HG03460 (cell line): ENCODE data around the gene TMEM185B.
"Not testable (repeated sequence)": the region's sequence is repeated elsewhere in the genome, so short reads cannot be mapped to it uniquely, and the experiment has no call there.

Experiments used
- ATAC-seq: cut with Tn5 transposase; IDR thresholded peaks from one replicate; pipeline ENCODE4 v1.9.1; 2021; ENCODE audit not compliant: unreplicated experiment

TMEM185B gene

GRCh38 chr2:120209427-120210269 lies 13.6 kb downstream of the TMEM185B start:
- no peak for ATAC-seq

DNA sequence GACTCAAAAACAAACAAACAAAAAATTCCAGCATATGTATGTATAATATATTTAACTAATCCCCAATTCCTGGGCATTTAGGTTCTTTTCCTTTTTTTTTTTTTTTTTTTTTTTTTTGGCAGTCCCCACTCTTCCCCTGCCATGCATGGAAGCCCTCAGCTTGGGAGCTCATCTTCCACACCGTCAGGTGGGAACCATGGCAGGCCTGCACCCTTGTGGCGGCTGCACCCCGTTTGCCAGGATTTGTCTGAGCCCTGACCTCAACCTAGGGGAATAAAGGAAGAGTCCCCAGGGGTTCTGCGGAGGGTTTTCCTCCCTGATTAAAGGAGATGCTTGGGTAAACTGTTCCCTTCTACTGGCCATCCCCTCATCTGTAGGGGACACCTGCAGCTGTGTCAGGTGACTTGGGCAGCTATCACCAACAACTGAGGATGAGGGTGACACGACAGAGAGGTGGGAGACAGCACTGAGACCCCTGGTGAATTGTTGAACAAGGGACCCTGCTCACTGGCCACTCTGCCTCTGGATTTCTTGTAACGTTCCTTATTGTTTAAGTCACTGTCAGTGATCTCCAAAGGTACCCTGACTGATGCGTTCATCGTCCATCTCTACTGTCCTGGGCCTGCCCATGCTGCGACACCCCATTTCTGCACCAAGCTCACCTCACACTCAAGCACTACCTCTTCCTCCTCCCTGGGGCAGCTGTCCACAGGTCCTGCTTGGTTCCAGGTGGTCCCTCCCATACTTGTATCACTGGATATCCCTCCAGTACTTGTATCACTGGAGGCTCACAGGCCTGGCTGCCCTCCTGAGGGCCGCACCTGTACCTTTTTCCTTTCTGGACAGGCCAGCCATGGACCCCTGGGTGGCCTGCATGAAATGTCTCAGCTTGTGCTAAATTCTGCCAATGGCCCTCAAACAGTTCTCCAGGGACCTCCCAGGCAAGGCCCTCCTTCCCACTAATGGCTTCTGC lies 14.5 kb downstream of the TMEM185B start:
- no peak for ATAC-seq

DNA sequence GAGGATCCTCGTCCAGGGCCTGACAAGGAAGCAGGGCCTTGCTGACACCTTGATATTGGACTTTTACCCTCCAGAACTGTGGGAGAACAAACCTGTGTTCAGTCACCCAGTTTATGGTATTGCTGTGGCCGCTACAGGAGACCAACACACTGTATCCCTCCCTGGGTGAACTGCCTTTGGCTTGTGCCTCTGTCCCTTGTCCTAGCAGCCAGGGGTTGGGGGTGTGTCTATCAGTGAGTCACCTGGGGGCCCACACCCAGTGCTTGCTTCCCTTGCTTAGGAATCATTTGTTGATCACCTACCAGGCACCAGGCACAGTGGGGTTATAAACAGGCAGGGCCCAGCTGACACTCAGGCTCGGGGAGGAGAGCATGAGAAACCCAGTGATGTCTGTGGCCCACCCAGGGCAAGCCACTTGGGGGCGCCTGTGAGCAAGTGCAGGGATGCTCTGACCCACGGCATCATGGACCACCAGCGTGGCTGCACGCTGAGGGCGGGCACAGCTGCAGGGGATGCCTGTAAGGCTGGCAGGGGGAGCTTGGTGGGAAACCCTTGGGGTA lies 17.1 kb downstream of the TMEM185B start:
- no peak for ATAC-seq

DNA sequence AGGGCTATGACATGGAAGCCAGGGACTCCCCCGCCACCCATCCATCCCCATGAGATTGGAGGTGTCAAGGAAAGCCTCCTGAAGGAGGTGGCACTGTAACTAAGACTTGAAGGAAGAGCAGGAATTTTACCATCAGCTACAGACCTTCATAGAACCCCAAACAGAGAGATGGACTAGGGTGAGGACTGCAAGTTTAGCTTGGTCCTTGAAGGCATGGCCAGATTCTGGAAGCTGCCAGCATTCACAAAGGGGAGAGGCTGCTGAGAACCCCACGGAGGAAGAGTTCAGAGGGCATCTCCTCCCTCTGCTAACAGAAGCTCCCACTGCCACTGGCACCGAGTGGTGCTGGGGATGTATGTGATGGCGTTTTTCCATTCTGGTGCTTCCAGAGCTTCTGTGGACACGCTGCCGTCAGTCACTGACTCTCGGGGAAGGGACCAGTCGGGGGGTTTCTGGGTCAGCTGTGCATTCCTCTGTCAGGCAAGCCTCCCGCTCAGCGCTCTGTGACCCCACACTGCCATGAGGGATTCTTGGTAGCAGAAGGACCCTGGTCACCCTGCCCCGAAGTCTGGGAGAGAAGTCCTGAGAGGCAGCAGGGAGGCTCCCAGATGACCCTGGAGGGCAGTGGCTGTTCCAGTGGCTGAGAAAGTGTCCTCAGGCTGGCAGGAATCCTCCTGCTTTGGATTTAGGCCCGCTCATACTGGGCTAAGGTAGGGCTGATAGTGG lies 18.1 kb downstream of the TMEM185B start:
- no peak for ATAC-seq

- ATAC-seq: no peak
Observed at GRCh38 chr2:120204417-120204816, 18.8 kb downstream of the TMEM185B start.

GRCh38 chr2:120204022-120204405 lies 19.2 kb downstream of the TMEM185B start:
- ATAC-seq: no peak

DNA sequence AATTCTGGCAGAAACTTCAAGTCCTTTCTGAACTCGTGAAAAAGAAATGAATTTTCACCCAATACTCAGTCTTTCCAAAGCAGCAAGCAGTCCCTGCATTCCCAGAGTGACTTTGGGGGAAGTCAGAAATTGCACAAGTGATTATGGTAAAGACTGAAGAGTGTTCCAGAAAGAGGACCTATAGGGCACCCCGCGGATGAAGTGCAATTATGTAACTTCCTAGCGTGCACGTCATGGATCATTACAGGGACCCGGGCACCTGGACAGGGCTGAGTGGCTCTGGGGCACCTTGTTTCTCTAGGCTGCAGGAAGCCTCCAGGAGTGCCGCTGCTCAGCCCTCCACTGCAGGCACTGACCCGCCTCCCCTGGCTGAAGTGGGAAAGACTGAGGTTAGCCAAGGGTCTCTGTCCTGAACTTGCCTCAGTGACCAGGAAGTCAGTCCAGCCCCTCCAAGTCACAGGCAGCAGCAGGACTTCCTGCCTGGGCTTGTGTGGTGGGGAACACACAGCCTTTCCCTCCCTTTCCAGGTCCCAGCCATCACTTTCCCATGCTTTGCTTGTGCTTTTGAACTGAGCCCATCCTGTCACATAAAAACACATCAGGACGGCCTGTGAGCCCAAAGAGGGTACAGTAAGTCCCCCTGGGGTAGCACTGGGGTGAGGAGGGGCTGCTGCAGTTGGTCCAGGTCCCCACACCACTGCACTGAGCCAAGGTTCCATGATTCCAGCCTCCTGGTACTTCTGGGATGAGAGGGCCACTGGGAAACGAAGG lies 19.8 kb downstream of the TMEM185B start:
- no peak for ATAC-seq

DNA sequence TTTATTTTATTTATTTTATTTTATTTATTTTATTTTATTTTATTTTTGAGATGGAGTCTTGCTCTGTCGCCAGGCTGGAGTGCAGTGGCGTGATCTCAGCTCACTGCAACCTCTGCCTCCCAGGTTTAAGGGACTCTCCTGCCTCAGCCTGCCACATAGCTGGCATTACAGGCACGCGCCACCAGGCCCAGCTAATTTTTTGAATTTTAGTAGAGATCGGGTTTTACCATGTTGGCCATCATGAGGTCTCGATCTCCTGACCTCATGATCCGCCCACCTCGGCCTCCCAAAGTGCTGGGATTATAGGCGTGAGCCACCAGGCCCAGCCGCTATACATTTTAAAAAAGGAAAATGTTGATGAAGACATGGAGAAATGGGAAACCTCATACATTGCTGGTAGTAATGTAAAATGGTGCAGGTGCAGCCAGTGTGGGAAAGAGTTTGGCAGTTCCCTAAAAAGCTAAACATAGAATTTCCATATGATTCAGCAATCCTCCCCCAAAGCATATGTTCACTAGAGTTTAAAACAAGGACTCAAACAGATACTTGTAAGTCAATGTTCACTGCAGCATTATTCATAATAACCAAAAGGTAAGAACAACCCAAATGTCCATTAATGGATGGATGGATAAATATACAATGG lies 23.3 kb downstream of the TMEM185B start:
- not testable (repeated sequence) for ATAC-seq

DNA sequence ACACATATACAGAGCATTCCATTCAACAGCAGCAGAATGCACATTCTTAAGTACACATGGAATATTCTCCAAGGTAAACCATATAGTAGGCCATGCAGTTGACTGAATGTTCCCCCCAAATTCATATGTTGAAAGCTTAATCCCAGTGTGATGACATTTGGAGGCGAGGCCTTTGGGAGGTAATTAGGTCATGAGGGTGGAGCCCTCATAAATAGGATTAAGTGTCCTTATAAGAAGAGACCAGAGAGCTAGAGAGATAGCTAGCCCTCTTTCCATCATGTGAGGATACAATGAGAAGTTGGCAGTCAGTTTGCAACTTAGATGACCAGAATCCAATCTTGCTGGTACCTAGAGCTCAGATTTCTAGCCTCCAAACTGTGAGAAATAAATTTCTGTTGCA lies 27.6 kb downstream of the TMEM185B start:
- ATAC-seq: no peak

- no peak for ATAC-seq
Observed at GRCh38 chr2:120192280-120192679, 30.9 kb downstream of the TMEM185B start.

DNA sequence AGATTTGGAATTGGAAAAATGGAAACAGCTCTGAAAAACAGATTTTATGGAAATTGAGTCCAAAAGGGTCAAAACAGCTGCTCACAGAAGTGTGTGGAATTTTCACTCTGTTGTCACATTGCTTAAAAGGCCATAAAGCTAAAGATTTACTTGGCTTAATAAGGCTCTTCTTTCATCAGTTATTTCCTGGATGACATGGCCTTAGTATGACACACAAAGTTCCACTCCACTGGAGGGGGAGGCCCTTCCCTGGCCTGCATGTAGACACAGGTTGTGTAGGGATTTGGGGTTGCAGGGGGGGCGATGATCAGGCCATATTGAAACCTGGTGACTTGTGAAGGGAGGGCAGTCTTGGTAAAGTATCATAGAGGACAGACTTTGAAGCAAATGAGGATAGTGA lies 34.0 kb downstream of the TMEM185B start:
- no peak for ATAC-seq

GRCh38 chr2:120182019-120182560 lies 41.1 kb downstream of the TMEM185B start:
- ATAC-seq: no peak

DNA sequence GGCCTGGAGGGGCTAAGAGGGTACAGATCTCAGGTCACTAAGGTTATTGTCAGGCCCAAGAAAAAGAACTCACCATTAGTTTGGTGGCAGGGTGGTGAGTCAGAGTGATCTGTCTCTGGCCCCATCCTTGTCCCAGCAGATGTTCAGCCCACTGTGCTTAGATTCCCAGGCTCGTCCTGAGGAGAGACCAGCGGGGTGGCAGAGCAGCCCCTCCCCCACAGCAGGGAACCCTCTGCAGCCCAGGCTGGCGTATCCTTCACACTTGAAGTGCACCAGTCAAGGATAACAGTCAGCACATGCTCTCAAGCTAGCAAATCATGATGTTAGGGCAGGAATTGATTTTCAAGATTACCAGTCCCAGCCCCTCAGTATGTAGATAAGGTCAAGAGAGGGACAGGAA lies 43.1 kb downstream of the TMEM185B start:
- no peak for ATAC-seq

DNA sequence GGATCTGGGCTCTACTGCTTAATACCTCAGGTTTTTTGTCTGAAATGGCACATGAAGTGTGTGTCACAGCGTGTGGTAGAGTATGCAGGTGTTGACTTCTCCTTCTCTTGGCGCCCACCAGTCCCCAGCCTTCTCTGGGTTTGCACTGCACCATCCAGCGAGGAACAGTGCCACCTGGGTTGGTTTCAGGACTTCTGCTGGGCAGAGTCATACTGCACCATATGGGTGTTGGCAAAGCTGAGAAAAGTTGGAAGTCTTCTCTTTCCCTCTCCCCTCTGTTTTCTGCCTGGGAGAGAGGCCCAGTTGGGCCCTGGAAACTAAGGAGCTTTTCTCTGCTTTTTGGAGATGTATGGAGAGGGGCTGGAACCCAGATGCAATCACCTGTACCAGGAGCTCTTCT lies 43.8 kb downstream of the TMEM185B start:
- ATAC-seq: no peak

GRCh38 chr2:120177973-120178372 lies 45.2 kb downstream of the TMEM185B start:
- no peak for ATAC-seq

DNA sequence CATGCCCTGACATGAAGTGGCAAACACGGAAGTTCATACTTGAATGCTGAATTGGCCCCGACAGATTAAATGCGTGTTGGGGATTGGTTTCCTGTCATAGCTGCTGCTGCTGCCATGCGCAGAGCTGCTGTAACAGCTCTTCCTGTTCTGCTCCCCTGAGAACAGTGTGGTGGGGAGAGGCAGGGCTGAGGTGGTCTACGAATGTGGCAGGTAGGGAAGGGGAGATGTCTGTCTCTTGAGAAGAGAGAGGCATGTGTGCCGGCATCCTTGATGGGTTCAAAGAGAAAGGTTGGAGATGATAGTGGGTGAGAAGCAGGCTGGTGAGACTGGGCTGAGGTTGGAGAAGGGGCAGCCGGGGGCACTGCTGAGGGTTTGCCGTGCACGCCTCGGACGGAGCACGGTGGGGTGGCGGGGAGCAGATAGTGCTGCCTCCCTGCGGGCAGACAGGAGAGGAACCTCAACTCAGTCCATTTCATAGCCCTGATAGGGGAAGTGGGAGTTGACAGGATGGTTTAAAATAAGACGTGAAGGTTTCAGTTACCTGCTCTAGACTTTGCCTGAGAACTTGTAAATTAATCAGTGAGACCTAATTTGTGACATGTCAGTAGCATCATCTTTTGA lies 46.1 kb downstream of the TMEM185B start:
- ATAC-seq: peak; percentile 95

- no peak for ATAC-seq
Observed at GRCh38 chr2:120176526-120176925, 46.7 kb downstream of the TMEM185B start.

GRCh38 chr2:120174963-120175581 lies 48.1 kb downstream of the TMEM185B start:
- ATAC-seq: no peak
